Trophoblast cell (in vitro differentiated cells and primary cell): ENCODE measurements around the gene P2RY6.

ENCODE experiments used
- DNase-seq, 2 donors: peaks; one replicate each; pipeline ENCODE4 v3.0.0-alpha.2; 2016
- H2AFZ ChIP-seq: 2 replicates; pipeline ENCODE4 v1.6.1; 2013; ENCODE audit warnings: low read length, moderate library complexity, mild to moderate bottlenecking; ENCODE audit not compliant: insufficient read depth, poor library complexity
- H2AK5ac ChIP-seq: 2 replicates; pipeline ENCODE4 v1.6.1; 2013; ENCODE audit warnings: mild to moderate bottlenecking, low read length
- H2BK120ac ChIP-seq: 2 replicates; pipeline ENCODE4 v1.6.1; 2013; ENCODE audit warnings: low read length, mild to moderate bottlenecking, moderate library complexity; ENCODE audit not compliant: insufficient read depth, poor library complexity
- H2BK12ac ChIP-seq: 2 replicates; pipeline ENCODE4 v1.6.1; 2013; ENCODE audit warnings: mild to moderate bottlenecking, low read length, moderate library complexity
- H2BK5ac ChIP-seq: 2 replicates; pipeline ENCODE4 v1.6.1; 2013; ENCODE audit warnings: low read length, low read depth, moderate library complexity, mild to moderate bottlenecking; ENCODE audit not compliant: poor library complexity
- H3K14ac ChIP-seq: 2 replicates; pipeline ENCODE4 v1.6.1; 2013; ENCODE audit warnings: mild to moderate bottlenecking, low read length
- H3K18ac ChIP-seq: 2 replicates; pipeline ENCODE4 v1.6.1; 2013; ENCODE audit warnings: mild to moderate bottlenecking, low read length
- H3K23ac ChIP-seq: 2 replicates; pipeline ENCODE4 v1.6.1; 2013; ENCODE audit warnings: low read length
- H3K27ac ChIP-seq: 2 replicates; pipeline ENCODE4 v1.5.1; 2013; ENCODE audit warnings: low read depth, mild to moderate bottlenecking, inconsistent platforms, low read length, moderate library complexity
- H3K27me3 ChIP-seq: 2 replicates; pipeline ENCODE4 v1.6.1; 2013; ENCODE audit warnings: inconsistent platforms, mild to moderate bottlenecking, low read length, moderate library complexity; ENCODE audit not compliant: insufficient read depth
- H3K36me3 ChIP-seq, 2 experiments: 1 replicate in 1 of 2; 2 replicates in 1 of 2; pipeline ENCODE4 v1.6.1; 2013; ENCODE audit warnings: low read length in 2 of 2, mild to moderate bottlenecking in 2 of 2, moderate library complexity in 1 of 2; ENCODE audit not compliant: insufficient read depth in 2 of 2, control insufficient read depth in 1 of 2
- H3K4ac ChIP-seq: 2 replicates; pipeline ENCODE4 v1.6.1; 2013; ENCODE audit warnings: low read depth, mild to moderate bottlenecking, low read length, moderate library complexity
- H3K4me1 ChIP-seq, 2 experiments: 1 replicate in 1 of 2; 2 replicates in 1 of 2; pipeline ENCODE4 v1.6.1; 2013; ENCODE audit warnings: low read length in 2 of 2, mild to moderate bottlenecking in 2 of 2, moderate library complexity in 1 of 2; ENCODE audit not compliant: insufficient read depth in 2 of 2, control insufficient read depth in 1 of 2
- H3K4me2 ChIP-seq: 2 replicates; pipeline ENCODE4 v1.6.1; 2013; ENCODE audit warnings: inconsistent platforms, mild to moderate bottlenecking, low read length, moderate library complexity
- H3K4me3 ChIP-seq: 2 replicates; pipeline ENCODE4 v1.5.1; 2013; ENCODE audit warnings: mild to moderate bottlenecking, low read depth, low read length, inconsistent platforms
- H3K79me1 ChIP-seq: one replicate; pipeline ENCODE4 v1.6.1; 2013; ENCODE audit warnings: low read length
- H3K79me2 ChIP-seq: 2 replicates; pipeline ENCODE4 v1.6.1; 2013; ENCODE audit warnings: low read length, mild to moderate bottlenecking; ENCODE audit not compliant: control insufficient read depth, insufficient read depth, poor library complexity
- H3K9ac ChIP-seq: 2 replicates; pipeline ENCODE4 v1.6.1; 2013; ENCODE audit warnings: mild to moderate bottlenecking, low read length
- H3K9me3 ChIP-seq: 2 replicates; pipeline ENCODE4 v1.6.1; 2013; ENCODE audit warnings: low read depth, mild to moderate bottlenecking, control low read depth, inconsistent platforms, low read length; ENCODE audit not compliant: insufficient read depth
- H4K12ac ChIP-seq: 2 replicates; pipeline ENCODE4 v1.6.1; 2013; ENCODE audit warnings: low read depth, mild to moderate bottlenecking, low read length, moderate library complexity
- H4K8ac ChIP-seq: 2 replicates; pipeline ENCODE4 v1.6.1; 2013; ENCODE audit warnings: low read depth, mild to moderate bottlenecking, low read length, moderate library complexity
- H4K91ac ChIP-seq: one replicate; pipeline ENCODE4 v1.6.1; 2013; ENCODE audit warnings: low read depth, mild to moderate bottlenecking, low read length, moderate library complexity
- WGBS: extraction: QIAGEN DNeasy Blood & Tissue Kit; methylation state at CpG from one replicate; pipeline ENCODE4 v1.1.7; 2013; ENCODE audit warnings: missing lambda C conversion rate; ENCODE audit not compliant: insufficient read length, insufficient coverage; ENCODE audit errors: extremely low coverage; 5-methylcytosine and 5-hydroxymethylcytosine counted together

Gene P2RY6

DNA sequence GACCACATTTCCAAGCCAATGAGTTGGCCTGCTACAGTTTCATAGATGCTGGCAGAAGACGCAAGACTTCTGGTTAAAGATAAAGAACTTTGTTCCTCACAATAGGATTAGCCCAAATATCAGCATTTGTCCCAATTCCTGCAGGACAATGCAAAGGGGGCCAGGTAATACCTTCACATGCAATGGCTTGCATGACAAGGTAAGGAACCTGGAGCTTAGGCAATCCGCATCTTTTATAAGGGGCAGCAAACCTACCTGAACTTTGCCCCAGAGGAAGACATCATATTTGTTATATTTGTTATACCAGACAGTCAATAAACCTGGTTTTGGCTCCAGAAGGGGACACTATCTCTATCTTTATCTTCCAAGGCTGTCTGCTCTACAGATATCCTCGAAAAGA is 5.3 kb downstream of the P2RY6 start:
- H3K18ac ChIP-seq = no peak overlapping the region
- H3K79me2 ChIP-seq = peaks cover 29% of the 10 kb centered on the region
- H3K9ac ChIP-seq = no peak overlapping the region
- H3K79me1 ChIP-seq = peaks cover 17% of the 10 kb centered on the region
- H3K36me3 ChIP-seq = peaks cover 4 to 16% of the 10 kb centered on the region in 2 experiments
- H3K4me2 ChIP-seq = no peak overlapping the region
- H2BK12ac ChIP-seq = no peak overlapping the region
- H3K23ac ChIP-seq = no peak overlapping the region
- no peak overlapping the region for H2AFZ ChIP-seq
- H2AK5ac ChIP-seq = no peak overlapping the region
- H3K27me3 ChIP-seq = no peaks in the 10 kb centered on the region
- no peak overlapping the region for H2BK120ac ChIP-seq
- DNase-seq = no peak
- no peak overlapping the region for H4K8ac ChIP-seq
- no peak overlapping the region for H3K4me3 ChIP-seq
- H3K27ac ChIP-seq = peak overlapping the region; percentile 15
- H3K9me3 ChIP-seq = no peaks in the 10 kb centered on the region
- H3K4ac ChIP-seq = peak overlapping the region; percentile 25
- H4K12ac ChIP-seq = no peak overlapping the region
- no peak overlapping the region for H3K14ac ChIP-seq
- no CpG with 5 or more reads among the region's 3 CpGs for WGBS
- H3K4me1 ChIP-seq = peaks cover 39 to 49% of the 10 kb centered on the region in 2 experiments
- no peak overlapping the region for H2BK5ac ChIP-seq
- H4K91ac ChIP-seq = no peak overlapping the region

DNA sequence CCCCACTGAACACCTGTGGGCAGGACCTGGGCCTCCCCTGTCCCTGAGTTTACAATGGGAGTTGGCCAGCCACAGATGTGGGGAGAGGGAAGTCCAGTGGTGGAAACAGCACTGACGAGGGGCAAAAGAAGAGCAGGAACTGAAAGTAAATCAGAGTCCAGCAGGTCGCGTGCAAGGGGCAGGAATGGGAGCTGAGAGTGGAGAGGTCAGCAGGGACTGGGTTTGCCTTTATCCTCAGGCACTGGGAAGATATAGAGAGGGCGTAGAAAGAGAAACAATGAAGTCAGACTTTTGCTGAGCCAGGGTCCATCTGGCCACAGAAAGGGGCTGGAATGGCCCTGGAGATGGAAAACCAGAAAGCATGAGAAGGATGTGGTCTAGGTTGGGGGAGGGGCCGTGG is 8.5 kb downstream of the P2RY6 start:
- Histone ChIP-seq H2BK120ac (no peak overlapping the region), H3K27me3 (no peaks in the 10 kb centered on the region), H3K14ac (no peak overlapping the region), H3K18ac (no peak overlapping the region), H3K27ac (no peak overlapping the region), H3K36me3 (peaks cover 9 to 18% of the 10 kb centered on the region in 2 experiments), H2AFZ (no peak overlapping the region), H3K23ac (no peak overlapping the region), H4K12ac (no peak overlapping the region), H3K4me1 (peaks cover 37 to 48% of the 10 kb centered on the region in 2 experiments), H3K9me3 (no peaks in the 10 kb centered on the region), H4K91ac (no peak overlapping the region), H3K4me3 (no peak overlapping the region), H2BK12ac (no peak overlapping the region), H2AK5ac (no peak overlapping the region), H2BK5ac (no peak overlapping the region), H3K4me2 (no peak overlapping the region), H3K9ac (no peak overlapping the region), H3K79me2 (peaks cover 24% of the 10 kb centered on the region), H4K8ac (no peak overlapping the region), H3K4ac (peak overlapping the region; percentile 41), H3K79me1 (peaks cover 8% of the 10 kb centered on the region)
- no CpG with 5 or more reads among the region's 5 CpGs for WGBS
- DNase-seq = peak in 1 of 2 donors; percentile 29

DNA sequence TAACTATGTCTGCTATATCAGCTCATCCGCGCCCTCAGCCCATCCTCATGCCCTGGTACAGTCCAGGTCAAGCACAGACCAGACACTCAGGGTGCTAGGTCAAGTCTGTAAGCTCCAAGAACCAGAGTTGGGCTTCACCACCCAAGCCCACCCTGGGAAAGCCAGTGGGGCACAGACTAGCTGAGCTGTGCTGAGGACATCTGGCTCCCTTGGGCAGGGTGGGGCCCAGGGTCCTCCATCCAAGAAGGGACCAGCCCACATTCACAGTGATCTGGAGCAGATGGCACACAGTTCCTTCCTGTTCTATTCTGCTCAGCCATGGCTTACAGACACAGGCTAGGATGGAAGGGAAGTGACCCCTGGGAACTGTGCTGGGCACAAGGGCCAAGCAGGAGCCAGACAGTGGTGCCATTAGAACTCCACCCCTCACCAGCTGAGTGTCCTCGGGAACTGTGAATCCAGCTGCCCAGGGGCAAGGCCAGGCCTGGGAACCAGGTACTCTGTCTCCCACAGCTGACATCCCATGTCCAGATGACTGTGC is 9.1 kb downstream of the P2RY6 start:
- peaks cover 24% of the 10 kb centered on the region for H3K79me2 ChIP-seq
- peaks cover 10 to 20% of the 10 kb centered on the region in 2 experiments for H3K36me3 ChIP-seq
- peak overlapping the region; percentile 21 for H3K14ac ChIP-seq
- H4K8ac ChIP-seq = no peak overlapping the region
- no peak overlapping the region for H2AFZ ChIP-seq
- no peak overlapping the region for H2BK120ac ChIP-seq
- H4K91ac ChIP-seq = no peak overlapping the region
- H3K4ac ChIP-seq = peak overlapping the region; percentile 50
- no peak overlapping the region for H2AK5ac ChIP-seq
- DNase-seq = no peak
- no peak overlapping the region for H3K27ac ChIP-seq
- no peak overlapping the region for H2BK12ac ChIP-seq
- no peak overlapping the region for H3K4me3 ChIP-seq
- H3K4me2 ChIP-seq = no peak overlapping the region
- H4K12ac ChIP-seq = no peak overlapping the region
- no CpG with 5 or more reads among the region's 3 CpGs for WGBS
- H3K27me3 ChIP-seq = no peaks in the 10 kb centered on the region
- H3K79me1 ChIP-seq = peaks cover 8% of the 10 kb centered on the region
- H3K4me1 ChIP-seq = peaks cover 44 to 53% of the 10 kb centered on the region in 2 experiments
- no peak overlapping the region for H2BK5ac ChIP-seq
- no peak overlapping the region for H3K23ac ChIP-seq
- H3K9me3 ChIP-seq = no peaks in the 10 kb centered on the region
- no peak overlapping the region for H3K18ac ChIP-seq
- H3K9ac ChIP-seq = no peak overlapping the region

DNA sequence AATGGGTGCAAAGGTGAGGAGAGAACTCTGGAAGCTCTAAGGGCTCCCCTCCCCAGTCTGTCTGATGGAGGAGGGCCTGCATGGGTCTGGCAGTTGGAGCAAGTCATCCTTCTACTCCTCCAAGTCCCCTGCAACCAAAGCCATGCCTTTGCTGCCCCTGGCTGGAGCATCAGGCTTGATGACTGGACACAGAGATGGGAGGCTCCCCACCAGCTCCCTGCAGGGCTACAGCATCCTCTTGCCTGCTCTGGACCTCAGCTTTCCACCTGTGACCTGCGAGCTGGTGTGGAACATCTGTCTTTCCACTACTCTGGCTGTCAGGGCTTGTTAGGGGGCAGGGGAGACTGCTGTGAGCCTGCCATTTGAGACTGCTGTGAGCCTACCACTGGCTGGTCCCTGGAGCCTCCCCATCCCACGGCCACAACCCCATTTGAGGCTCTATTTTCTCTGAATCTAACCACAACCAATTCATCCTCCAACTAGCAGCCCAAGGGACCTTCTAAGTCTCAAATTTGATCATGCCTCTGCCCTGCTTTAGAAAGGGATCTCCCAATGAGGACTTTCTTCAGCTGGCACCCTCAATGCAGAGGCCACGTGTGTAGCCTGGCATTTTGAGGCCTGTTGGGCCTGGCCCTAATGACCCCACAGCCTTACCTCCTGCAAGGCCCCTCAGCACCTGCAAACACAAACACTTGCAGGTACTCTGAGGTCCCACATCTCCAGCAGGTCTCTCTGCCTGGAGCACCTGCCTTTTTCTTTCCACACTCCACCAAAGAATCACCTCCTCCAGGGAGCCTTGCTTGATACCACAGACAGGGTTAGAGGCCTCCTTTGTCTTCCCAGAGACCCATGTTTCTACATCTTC is 9.9 kb downstream of the P2RY6 start:
- H2AK5ac ChIP-seq = no peak overlapping the region
- H3K4ac ChIP-seq = peak overlapping the region; percentile 31
- H3K27ac ChIP-seq = no peak overlapping the region
- H2BK5ac ChIP-seq = no peak overlapping the region
- peaks cover 8% of the 10 kb centered on the region for H3K79me1 ChIP-seq
- no peaks in the 10 kb centered on the region for H3K9me3 ChIP-seq
- no peak overlapping the region for H3K4me2 ChIP-seq
- no CpG with 5 or more reads among the region's 3 CpGs for WGBS
- H2BK120ac ChIP-seq = no peak overlapping the region
- H3K36me3 ChIP-seq = peaks cover 10 to 18% of the 10 kb centered on the region in 2 experiments
- H4K91ac ChIP-seq = no peak overlapping the region
- peaks cover 50 to 53% of the 10 kb centered on the region in 2 experiments for H3K4me1 ChIP-seq
- no peak overlapping the region for H4K12ac ChIP-seq
- H4K8ac ChIP-seq = no peak overlapping the region
- H2AFZ ChIP-seq = no peak overlapping the region
- no peak for DNase-seq
- H3K9ac ChIP-seq = no peak overlapping the region
- H3K23ac ChIP-seq = no peak overlapping the region
- peak overlapping the region; percentile 3 for H3K18ac ChIP-seq
- no peaks in the 10 kb centered on the region for H3K27me3 ChIP-seq
- H3K4me3 ChIP-seq = no peak overlapping the region
- H3K79me2 ChIP-seq = peaks cover 24% of the 10 kb centered on the region
- no peak overlapping the region for H3K14ac ChIP-seq
- no peak overlapping the region for H2BK12ac ChIP-seq
